ENCODE data around the gene PRXL2A.

Gene PRXL2A

DNA sequence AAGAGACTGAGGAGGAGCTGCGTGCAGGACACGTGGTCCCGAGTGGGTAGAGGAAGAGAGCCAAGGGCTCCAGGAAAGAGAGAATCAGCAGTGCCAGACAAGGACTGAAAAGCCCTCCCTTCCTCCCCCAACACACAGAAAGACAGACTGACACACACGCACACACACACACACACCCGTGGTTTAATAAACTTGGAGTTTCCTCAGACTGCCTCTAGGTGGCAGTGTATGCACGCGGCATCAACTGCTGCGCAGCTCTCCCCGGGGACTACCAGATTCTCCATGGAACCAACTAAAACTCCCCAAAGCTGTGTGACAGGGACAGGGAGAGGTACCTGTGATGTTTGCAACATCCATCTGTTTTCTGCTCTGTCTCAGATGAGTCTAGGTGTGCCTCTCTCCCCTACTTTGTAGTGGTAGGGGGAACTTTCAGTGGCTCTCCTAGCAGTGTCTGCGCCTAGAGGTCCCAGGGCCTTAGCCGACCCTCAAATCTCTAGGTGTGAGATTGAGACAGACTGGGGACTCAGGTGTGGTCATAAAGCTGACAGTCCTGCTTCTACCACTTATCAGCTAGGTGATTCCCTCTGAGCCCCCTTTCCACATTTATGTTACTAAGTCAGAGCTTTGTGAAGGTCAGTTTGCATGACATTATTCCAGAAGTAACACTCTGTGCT is 36.4 kb downstream of the PRXL2A start:
- DNase-seq (ENCODE audit: low read depth): peak; percentile 67

DNA sequence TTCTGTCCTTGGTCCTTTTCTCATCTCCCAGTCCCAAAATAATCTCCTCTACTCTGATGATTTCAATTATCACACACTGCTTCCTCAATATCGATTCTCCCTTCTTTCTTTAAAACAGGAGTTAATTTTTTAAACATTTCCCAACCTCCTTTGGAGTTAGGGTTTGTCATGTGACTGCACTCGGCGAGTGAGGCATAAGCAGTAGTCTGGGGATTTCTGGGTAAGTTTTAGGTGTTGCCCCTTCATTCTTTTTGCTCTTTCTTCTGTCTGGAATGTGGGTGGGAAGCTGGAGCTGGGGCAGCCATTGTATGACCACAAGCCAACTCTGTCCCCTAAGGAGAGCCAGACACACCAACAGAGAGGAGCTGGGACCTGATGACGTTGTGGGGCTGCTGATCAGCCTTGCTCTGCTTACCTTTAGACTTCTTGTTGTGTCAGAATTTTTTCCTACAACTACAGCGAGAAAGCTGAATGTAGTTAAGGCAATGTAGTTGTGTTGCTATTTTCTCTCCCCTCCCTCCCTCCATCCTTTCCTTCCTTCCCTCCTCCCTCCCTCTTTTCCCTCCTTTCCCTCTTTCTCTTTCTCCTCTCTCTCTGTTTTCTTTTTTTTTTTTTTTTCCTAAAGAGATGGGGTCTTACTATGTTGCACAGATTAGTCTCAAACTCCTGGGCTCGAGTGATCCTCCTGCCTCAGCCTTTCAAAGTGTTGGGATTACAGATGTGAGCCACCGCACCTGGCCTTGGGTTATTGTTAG is 39.3 kb downstream of the PRXL2A start:
- DNase-seq (ENCODE audit: low read depth): no peak

DNA sequence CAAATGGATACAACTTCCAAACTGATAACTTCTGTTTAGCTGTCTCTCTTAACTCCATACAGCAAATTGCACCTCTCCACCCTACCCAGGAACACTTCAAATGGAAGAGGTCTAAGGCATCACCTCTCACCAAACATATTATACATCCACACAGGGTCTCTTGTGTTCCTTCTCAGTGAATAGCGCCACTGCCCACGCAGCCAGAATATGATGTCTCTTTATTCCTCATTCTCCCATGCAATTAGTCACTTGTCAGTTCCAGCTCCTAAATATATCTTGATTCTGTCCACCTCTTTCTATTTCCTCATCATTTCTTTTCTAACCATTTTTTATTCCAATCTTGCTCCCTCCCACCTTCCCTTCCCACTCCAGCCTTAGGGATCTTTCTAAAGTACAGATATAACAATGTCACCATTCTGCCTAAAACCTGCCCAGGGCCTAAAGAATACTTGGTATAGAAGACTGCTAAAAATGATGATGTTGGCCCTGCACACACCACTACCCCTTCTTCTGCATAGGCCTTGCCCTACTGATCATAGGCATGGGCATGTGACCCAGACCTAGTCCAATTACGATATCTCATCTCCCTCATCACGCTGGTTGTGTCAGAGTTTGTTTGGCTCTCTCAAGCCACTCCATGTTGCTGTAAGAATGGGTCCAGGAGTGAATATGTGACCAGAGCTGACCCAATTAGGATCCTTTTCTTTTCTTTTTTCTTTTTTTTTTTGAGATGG is 40.0 kb downstream of the PRXL2A start:
- no peak for DNase-seq (ENCODE audit: low read depth)

DNA sequence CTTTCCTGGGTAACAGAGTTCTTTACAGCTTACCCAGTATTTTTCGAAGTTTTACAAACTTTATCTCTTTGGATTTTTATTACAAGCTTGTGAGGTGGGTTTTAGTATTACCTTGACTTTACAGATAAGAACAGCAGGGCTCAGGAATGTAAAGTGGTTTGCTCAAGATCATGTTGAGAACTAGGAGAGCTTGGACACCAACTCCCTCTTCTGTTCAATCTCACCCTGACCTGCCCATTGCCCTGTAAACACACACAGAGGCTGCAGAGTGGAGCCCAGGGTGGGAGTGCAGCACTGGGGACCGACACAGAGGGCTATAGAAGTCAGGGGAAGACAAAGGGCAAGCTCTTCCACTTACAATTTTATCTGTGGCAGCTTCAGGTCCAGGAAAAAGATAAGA is 41.2 kb downstream of the PRXL2A start:
- DNase-seq (ENCODE audit: low read depth): no peak

DNA sequence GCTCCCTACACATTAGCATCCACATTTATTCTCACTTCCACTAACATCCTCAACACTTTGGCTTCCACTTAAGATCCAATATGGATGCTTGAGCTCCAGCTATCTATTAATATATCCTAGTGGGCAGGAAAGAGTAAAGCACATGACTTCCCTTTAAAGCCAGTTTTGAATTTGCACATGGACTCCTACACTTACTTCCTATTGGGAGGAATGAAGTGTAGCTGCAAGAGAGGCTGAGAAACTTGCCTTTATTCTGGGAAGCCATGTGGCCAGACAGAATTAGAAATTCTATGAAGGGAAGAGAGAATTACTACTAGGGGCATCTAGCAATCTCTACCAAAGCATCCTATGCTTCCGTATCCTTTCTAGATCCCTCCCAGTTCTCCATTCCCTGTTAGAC is 42.8 kb downstream of the PRXL2A start:
- DNase-seq (ENCODE audit: low read depth): no peak

DNA sequence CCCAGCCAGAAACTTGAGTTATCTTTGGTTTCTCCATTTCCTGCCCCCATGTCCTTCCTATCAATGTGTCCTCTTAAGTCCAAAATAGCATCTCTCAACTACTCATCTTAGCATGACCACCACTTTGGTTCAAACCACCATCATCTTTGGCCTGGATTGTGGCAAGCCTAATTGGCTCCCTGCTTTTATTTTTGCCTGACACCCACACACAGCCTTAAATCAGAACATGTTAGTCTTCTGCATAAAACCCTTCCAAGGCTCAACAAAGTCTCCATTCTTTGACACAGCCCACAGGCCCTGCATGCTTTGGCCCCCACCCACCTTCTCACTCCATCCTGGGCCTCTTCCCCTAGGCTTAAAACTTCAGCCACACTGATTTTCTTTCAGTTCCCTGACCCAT is 43.7 kb downstream of the PRXL2A start:
- DNase-seq (ENCODE audit: low read depth): no peak

DNA sequence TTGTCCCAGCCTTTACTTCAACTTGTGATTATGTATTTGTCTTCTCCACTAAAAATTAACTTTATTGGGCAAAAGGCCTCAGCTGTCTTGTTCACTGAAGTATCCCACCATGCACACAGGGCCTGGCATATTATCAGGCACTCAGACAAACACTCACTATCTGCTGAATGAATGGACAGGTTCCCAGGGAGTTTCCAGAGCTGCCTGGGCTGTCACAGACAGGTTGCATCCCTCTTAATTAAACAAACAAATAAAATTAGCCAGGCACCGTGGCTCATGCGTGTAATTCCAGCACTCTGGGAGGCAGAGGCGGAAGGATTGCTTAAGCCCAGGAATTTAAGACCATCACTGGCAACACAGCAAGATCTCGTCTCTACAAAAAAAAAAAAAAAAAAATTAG is 44.3 kb downstream of the PRXL2A start:
- DNase-seq (ENCODE audit: low read depth): no peak

DNA sequence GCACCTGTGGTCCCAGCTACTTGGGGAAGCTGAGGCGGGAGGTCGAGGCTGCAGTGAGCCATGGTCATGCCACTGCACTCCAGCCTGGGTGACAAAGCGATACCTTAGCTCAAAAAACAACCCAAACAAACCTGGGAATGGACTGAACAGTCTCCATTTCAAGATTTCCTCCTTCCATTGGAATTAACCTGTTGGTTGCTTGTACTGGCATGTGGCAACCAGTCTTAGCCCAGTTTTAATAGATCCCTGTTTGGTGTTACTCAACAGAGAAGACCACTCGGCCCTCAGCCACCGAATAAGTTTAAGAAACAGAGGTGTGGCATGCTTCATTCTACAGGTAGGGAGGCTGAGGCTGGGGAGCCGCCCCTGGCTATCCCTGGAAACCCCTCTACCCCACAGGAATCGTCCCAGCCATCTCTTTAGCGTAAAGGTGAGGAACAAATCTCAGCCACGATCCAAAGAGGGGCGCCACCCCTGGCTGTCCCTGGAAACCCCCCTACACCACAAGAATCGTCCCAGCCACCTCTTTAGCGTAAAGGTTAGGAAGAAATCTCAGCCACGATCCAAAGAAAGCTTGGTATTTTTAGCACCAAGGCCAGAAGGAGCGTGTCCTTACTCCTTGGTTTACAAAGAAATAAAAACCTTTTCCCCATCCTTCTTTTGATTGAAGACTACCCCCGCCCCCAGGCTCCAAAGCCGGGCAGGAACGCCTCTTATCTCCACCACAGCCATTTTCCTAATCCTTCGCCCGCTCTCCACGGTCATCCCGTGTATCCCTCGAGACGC is 44.9 kb downstream of the PRXL2A start:
- DNase-seq (ENCODE audit: low read depth): no peak

DNA sequence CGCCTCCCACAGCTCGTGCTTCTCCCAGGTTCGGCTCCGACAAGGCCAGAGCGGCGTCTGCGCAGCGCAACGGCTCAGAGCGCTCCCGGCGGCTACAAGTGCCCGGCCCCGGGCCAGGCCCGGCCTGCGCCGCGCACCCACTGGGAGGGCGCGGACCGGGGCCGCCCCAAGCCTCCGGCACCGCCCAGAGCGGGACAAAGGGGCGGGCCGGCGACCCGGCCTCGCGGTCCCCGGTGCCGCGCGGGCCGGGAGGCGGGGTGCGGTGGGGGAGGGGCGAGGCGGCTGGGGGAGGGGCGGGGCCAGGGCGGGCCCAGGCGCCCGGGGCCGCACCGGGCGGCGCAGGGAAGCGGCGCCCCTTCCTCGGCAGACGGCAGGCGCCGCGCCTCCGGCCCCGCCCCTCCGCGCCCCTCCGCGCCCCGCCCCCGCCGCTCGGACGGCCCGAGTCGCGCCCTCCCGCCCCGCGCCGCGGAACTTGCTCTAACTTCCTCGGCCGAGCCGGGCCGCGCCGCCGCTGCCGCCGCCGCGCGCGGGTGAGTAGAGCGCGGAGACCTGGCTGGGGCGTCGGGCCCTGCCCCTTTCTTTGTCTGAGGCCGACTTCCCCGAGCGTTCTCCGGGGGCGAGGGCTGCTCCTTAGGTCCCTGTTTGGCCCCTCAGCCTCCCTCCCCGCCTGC is 45.6 kb downstream of the PRXL2A start, which contains the start of gene TSPAN14:
Gene TSPAN14 (plus strand): TSS at position 469 of the 671 bp plus-strand sequence. CDS start 34,924 bp downstream, outside the sequence.
- peak; percentile 68 for DNase-seq (ENCODE audit: low read depth)

DNA sequence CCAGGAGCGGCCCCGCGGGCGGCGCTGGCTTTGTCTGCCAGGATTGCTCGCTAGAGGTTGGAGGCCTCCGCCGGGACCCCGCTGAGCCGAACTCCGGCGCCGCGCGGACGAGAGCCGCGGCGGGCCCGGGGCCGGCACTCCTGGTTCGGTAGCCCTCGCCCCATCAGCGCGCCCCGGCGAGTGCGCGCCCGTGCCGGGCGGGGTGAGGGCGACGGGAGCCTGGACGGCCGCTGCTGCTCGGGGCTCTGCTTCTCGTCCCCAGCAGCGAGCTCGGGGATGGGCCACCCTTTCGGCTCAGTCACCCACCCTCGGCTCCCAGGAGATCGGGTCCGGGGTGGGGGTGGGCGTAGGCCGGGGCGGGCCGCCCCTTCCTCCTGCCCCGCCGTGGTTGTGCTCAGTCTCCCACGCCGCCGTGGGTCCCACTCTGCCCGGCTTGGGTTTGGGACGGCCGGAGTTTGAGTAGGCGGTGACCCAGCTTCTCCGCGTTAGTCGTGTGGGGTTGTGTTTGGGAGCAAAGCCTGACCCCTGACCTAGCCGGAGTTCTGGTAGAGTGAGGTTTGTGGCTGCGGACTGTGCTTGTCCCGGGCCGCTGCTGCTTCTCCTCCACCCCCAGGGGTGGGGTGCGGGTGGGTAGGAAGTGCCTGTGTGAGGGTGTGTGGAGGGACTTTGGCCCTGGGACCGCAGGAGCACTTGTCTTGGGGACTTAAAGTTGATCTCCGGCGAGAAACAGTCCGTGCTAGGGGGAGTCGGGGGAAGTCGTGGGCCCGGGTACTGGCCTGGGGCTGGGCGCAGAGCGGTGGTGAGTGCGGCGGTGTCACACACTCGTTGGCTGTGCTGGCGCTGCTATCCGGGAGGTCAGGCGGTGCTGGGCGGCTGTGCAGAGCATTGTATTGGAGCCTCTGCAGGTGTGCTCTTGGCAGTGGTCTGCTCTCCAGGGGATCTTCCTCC is 46.4 kb downstream of the PRXL2A start:
- no peak for DNase-seq (ENCODE audit: low read depth)

DNA sequence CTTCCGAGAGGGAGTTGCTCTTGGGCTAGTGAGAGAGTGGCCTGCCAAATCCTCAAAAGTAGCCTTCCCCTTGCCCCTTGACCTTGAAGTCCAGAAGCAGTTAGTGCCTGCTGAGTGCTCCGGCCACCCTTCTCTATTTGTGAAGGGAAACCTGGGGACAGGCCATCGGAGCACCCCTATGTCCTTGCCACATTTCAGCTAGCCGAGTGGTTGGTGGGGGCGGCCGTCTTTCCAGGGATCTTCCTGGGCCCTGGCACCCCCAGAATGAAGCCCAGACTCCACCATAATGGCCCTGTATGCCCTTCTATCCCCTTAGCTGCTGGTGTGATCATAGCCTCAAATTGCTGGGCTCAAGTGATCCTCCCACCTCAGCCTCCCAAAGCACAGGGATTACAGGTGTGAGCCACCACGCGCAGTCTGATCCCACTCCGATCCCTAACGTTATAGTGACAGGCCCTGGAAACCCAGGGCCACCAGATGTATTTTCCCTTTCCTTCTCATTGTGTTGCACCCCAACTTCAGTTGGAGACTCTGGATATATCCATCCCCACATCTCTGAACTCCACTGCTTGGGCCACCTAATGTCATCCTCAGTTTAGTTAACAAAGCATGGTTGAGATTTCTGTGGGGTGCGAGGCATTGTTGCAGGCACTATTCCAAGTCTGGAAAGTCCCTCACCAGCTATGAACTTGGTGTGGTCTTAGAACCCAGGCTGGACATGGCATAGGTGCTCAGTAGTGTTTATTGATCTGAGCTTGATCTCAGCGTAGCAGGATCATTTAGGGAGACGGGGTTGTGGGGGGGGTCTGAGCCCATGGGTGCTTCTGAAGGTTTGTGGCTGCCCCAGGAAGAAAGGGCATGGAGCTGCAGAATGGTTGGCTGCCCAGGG is 47.4 kb downstream of the PRXL2A start:
- DNase-seq (ENCODE audit: low read depth): no peak

DNA sequence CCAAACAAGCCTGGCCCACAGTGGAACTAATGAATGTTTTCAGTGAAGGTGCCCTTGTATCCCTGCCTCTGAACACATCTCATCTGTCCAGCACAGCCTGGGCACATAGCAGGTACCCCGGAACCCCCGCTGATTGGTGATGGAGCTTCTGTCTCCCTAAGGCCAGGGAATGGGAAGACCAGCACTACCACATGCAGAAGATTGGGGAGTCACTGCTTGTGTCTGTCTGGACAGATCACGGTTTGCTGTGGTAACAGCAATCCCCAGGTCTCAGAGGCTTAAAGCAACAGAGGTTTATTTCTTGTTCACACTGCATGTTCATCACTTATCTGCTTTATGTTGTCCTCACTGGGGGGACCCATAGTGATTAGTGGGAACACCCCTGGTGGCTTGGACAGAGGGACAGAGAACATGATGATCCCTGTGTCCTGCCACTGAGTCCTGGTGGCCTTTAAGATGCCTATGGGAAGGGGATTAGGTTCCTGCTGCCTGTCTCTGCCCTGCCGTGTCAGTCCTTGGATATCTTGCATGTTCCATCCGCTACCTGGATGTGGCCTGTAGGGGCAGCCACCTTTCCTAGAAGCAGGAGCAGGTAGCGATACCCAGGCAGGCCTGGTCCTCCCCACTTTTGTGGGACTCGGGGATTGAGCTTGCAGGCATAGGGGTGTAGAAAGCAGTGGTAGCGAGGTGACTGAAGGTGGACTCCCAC is 49.4 kb downstream of the PRXL2A start:
- no peak for DNase-seq (ENCODE audit: low read depth)

DNA sequence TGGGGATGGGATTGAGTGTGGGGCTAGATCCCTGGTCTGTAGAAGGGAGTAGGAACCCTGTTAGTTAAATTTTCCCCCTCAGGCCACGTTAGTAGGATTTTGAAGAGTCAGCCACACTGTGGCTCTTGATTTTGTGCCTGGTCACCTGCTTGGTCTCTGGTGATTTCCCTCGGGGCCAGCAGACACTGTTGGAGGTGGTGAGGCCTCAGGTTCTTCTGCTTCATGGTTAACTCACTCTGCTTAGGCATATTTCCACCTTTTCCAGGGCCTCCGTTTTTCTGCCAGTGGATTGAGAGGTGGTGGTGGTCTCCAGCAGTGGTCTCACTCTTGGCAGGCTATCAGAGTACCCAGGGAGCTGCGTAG is 49.9 kb downstream of the PRXL2A start:
- no peak for DNase-seq (ENCODE audit: low read depth)

DNA sequence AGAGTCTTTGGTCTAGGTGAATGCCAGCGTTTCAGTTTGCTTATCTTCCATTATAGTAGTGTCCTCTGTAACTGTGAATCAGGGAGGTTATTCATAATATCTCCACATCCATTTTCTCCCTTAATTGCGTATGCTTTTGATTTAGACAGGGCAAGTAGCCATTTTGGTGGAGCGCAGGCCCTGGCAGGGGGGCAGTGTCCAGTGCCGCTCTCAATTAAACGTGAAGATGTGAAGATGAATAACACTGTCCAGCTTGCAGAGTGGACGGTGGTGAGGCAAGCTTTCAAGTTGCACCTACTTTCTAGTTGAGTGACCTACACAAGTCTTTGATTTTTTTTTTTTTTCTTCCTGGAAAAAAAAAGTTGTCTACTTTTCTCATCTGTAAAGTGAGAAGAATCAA is 50.3 kb downstream of the PRXL2A start:
- DNase-seq (ENCODE audit: low read depth): no peak

DNA sequence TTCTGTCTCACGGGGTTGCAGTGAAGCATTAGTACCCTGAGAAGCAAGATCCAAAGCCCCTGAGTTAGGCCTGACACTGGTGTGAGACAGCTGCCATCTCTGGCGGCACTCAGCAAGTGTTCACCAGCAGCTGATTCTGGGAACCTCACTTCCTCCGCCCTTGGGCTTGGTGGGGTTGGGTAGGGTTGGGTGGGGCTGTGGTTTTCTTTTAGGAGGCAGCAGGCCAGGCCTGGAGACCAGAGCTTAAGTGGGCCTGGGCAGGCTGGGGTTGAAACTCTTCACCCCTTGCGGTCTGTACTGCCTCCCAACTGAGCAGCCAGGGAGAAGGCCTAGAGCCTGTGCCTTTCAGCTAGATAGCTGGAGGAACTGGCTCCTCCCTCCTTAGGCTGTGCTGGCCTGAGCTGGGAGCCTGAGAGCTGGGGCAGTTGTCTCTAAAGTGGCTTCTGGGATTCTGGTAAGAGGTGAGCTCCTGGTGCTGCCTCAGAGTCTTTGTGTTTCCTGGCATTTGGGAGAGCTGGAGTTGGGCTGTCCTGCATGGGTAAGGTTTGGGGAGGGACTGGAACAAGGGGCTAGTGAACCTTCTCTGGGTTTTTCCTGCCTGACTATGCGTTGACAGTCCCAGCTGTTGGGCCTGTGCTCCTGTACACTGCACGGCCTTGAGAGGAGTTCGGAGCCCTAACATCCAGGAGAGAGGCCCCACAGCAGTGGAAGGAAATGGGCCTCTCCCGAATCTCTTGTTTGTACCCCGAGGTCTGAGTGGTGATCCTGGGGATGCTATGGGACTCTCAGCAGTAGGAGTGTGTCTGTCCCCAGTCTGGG is 50.9 kb downstream of the PRXL2A start:
- peak; percentile 48 for DNase-seq (ENCODE audit: low read depth)

DNA sequence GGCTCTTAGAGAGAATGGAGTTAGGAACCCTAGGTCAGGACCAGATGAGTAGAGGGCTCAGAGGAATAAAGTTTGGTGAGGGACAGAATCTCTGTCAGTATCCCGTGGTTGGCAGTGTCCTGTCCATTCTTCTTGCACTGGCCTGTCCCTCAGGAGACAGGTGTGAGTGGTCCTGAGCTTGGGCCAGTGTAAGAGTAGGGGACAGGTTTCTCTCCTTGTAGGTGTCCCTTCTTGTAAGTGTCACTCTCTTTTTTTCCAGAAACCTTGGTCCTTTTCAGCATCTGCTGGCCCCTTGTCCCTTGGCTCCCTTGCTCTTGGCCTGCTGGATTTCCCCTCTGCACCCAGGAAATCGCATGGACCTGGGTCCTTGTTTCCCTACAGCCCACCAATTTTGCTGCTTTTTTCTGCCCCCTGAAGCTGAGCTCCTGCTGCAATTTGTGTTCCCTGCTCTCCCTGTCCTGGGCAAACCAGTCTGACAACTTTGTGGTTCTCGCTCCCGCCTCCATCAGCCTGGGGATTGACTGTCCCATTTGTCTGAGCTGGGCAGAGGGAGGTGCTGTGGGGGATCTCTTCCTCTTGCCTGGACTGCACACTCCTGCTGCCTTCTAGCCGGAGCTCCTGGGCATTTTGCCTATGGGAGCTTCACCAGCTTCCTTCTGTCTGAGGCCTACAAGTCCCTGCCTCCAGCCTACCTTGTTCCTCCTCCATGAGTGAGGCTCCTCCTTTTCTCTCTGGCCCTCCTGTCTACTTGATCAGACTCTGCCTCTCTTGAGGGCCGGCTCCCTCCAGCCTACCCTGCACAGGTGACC is 52.3 kb downstream of the PRXL2A start:
- DNase-seq (ENCODE audit: low read depth): no peak

All from activated T-cell treated with anti-CD3 and anti-CD28 coated beads for 1 hour (primary cell).